Muscle layer of duodenum (tissue), 2 donors: ENCODE measurements around the gene CLCN1.

Source experiments
- H3K27ac ChIP-seq: one replicate; pipeline ENCODE4 v1.7.0; 2013; ENCODE audit warnings: mild to moderate bottlenecking, low read length
- H3K27me3 ChIP-seq: one replicate; pipeline ENCODE4 v1.7.0; 2013; ENCODE audit warnings: low read depth, mild to moderate bottlenecking, control low read depth, low read length
- H3K36me3 ChIP-seq, 2 donors: one replicate each; pipeline ENCODE4 v1.7.0; 2013; ENCODE audit warnings: low read length in 2 of 2, control low read depth in 1 of 2, mild to moderate bottlenecking in 1 of 2; ENCODE audit not compliant: insufficient read depth in 2 of 2, control insufficient read depth in 1 of 2
- H3K4me1 ChIP-seq, 2 donors: one replicate each; pipeline ENCODE4 v1.7.0; 2013; ENCODE audit warnings: low read length in 2 of 2, mild to moderate bottlenecking in 2 of 2, control low read depth in 1 of 2, moderate library complexity in 1 of 2; ENCODE audit not compliant: insufficient read depth in 2 of 2, control insufficient read depth in 1 of 2
- H3K4me3 ChIP-seq, 2 donors: one replicate each; pipeline ENCODE4 v1.7.0; 2013; ENCODE audit warnings: low read length in 2 of 2, low read depth in 1 of 2, mild to moderate bottlenecking in 1 of 2
- H3K9me3 ChIP-seq, 2 donors: one replicate each; pipeline ENCODE4 v1.7.0; 2013; ENCODE audit warnings: low read length in 2 of 2, control low read depth in 1 of 2, mild to moderate bottlenecking in 1 of 2; ENCODE audit not compliant: control insufficient read depth in 1 of 2
- donor health status: healthy.

The CLCN1 gene

GRCh38 chr7:143320620-143321019 lies 4.7 kb downstream of the CLCN1 start:
- Histone ChIP-seq H3K27ac (no peak overlapping the region), H3K4me3 (no peak overlapping the region), H3K27me3 (no peaks in the 10 kb centered on the region), H3K4me1 (no peaks in the 10 kb centered on the region), H3K9me3 (no peaks in the 10 kb centered on the region), H3K36me3 (no peaks in the 10 kb centered on the region)

DNA sequence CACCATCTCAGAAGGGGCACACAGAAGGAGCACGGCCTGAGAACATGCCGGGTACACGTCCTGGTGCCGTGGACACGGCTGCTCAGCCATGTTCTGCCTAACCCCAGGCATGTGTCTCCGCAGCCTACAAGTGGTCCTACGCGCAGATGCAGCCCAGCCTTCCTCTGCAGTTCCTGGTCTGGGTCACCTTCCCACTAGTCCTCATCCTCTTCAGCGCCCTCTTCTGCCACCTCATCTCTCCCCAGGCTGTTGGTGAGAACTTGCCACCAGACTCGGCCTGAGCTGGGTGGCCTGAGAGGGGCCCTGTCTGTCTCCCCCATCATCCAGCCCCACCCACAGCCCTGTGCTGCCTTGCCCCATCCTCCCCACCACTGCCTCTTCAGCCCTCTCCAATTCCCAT lies 5.3 kb downstream of the CLCN1 start:
- Histone ChIP-seq H3K27me3 (no peaks in the 10 kb centered on the region), H3K36me3 (no peaks in the 10 kb centered on the region), H3K27ac (no peak overlapping the region), H3K4me3 (no peak overlapping the region), H3K4me1 (no peaks in the 10 kb centered on the region), H3K9me3 (no peaks in the 10 kb centered on the region)

- H3K27me3 ChIP-seq, result no peaks in the 10 kb centered on the region
- no peak overlapping the region for H3K27ac ChIP-seq
- no peaks in the 10 kb centered on the region for H3K4me1 ChIP-seq
- H3K4me3 ChIP-seq, result no peak overlapping the region
- no peaks in the 10 kb centered on the region for H3K9me3 ChIP-seq
- H3K36me3 ChIP-seq, result no peaks in the 10 kb centered on the region
Measured at GRCh38 chr7:143321734-143322133, 5.8 kb downstream of the CLCN1 start.

- H3K4me3 ChIP-seq, result no peak overlapping the region
- H3K4me1 ChIP-seq, result no peaks in the 10 kb centered on the region
- H3K27me3 ChIP-seq, result no peaks in the 10 kb centered on the region
- H3K27ac ChIP-seq, result no peak overlapping the region
- no peaks in the 10 kb centered on the region for H3K36me3 ChIP-seq
- H3K9me3 ChIP-seq, result no peaks in the 10 kb centered on the region
Measured at GRCh38 chr7:143322760-143323633, 7.1 kb downstream of the CLCN1 start.

GRCh38 chr7:143323653-143324052 lies 7.7 kb downstream of the CLCN1 start:
- no peak overlapping the region for H3K27ac ChIP-seq

DNA sequence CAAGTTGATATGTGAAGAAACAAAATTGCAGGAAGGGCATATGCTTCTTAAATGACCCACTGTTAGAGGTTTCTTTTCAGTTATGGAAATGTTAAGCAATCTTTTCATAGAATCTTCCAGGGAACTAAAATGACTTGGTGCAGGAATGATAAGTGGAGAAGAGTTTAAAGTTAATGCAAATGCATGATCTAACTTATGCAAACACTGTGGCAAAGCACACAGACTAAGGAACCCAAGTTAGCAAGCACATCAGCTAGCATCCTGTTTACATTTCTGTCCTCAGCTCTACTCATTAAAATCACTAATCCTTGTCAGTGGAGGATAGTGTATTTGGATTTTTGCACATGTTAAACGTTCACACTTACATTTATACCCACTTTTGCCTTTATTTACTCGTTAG lies 9.3 kb downstream of the CLCN1 start:
- H3K27me3 ChIP-seq, result no peaks in the 10 kb centered on the region
- H3K4me3 ChIP-seq, result no peak overlapping the region
- no peaks in the 10 kb centered on the region for H3K9me3 ChIP-seq
- H3K4me1 ChIP-seq, result no peaks in the 10 kb centered on the region
- H3K36me3 ChIP-seq, result no peaks in the 10 kb centered on the region
- no peak overlapping the region for H3K27ac ChIP-seq

More at GRCh38 chr7:143323653-143324052, 7.7 kb downstream of the CLCN1 start:
- no peaks in the 10 kb centered on the region for H3K4me1 ChIP-seq
- H3K4me3 ChIP-seq, result no peak overlapping the region
- H3K27me3 ChIP-seq, result no peaks in the 10 kb centered on the region
- no peaks in the 10 kb centered on the region for H3K9me3 ChIP-seq
- no peaks in the 10 kb centered on the region for H3K36me3 ChIP-seq

GRCh38 chr7:143327903-143328302 lies 12.0 kb downstream of the CLCN1 start:
- H3K36me3 ChIP-seq, result no peaks in the 10 kb centered on the region
- H3K4me1 ChIP-seq, result peaks cover 0 to 10% of the 10 kb centered on the region in 2 donors
- no peak overlapping the region for H3K27ac ChIP-seq

DNA sequence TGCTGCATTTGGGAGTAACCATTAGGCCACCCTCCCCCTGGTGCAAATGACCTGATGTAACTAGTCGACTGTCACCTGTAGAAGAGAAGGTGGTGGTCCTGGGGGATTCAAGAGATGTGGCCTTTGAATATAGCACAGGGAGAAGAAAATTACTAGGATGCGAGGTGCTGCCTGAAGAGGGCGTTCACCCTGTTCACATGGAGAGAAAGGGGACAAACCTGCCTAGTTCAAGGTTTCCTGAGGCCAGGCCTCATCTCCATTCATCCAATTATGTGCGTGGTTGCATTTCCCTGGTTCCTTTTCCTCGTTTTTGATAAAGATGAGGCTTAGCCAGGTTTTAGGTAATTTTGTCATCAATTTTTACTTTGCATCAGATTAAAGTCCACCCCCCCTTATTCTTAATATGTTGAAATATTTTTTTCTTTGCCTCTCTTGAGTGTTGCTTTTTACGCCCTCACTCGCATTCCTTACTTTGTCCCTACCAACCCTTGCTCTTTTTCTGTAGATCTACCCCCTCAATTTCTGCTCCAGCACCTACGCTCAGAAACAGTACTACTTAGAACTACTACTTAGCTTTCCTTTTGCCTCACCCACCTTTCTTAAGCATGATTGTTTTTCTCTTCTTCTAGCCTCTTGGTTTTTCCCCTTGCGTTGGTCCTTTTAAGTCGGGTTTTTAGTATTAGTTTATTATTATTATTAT lies 13.7 kb downstream of the CLCN1 start:
- no peaks in the 10 kb centered on the region for H3K36me3 ChIP-seq
- H3K4me1 ChIP-seq, result peaks cover 0 to 10% of the 10 kb centered on the region in 2 donors
- no peak overlapping the region for H3K27ac ChIP-seq
- H3K27me3 ChIP-seq, result no peaks in the 10 kb centered on the region
- no peaks in the 10 kb centered on the region for H3K9me3 ChIP-seq
- H3K4me3 ChIP-seq, result no peak overlapping the region

More at GRCh38 chr7:143327903-143328302, 12.0 kb downstream of the CLCN1 start:
- Histone ChIP-seq H3K27me3 (no peaks in the 10 kb centered on the region), H3K9me3 (no peaks in the 10 kb centered on the region), H3K4me3 (no peak overlapping the region)

DNA sequence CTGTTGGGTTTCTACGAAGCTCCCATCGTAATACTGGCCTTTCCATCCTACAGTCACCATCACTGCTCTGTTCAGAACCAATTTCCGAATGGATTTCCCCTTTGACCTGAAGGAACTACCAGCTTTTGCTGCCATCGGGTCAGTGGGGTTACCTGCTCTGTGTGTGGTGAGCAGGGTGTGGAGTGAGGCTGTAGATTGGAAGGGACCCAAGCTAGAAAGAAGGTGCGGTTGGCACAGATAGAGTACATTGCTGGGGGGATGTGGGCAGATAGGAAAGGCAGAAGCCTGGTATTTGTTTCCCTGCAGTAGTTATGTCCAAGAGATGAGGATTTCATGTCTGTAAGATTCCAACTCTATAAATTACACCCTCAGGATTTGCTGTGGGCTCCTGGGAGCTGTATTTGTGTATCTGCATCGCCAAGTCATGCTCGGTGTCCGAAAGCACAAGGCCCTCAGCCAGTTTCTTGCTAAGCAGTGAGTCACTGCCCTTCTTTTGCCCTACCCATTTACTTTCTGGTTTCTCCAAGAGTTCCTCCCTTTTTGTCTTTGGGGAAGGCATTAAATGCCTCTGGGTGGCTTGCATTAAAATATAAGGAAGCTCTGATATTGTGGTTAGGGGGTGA lies 15.4 kb downstream of the CLCN1 start:
- H3K4me3 ChIP-seq, result no peak overlapping the region
- no peaks in the 10 kb centered on the region for H3K36me3 ChIP-seq
- H3K9me3 ChIP-seq, result no peaks in the 10 kb centered on the region
- peaks cover 0 to 10% of the 10 kb centered on the region in 2 donors for H3K4me1 ChIP-seq
- no peaks in the 10 kb centered on the region for H3K27me3 ChIP-seq
- no peak overlapping the region for H3K27ac ChIP-seq

GRCh38 chr7:143334244-143334643 lies 18.3 kb downstream of the CLCN1 start:
- no peaks in the 10 kb centered on the region for H3K27me3 ChIP-seq
- H3K9me3 ChIP-seq, result no peaks in the 10 kb centered on the region
- H3K27ac ChIP-seq, result no peak overlapping the region
- peaks cover 0 to 10% of the 10 kb centered on the region in 2 donors for H3K4me1 ChIP-seq
- H3K36me3 ChIP-seq, result no peaks in the 10 kb centered on the region
- H3K4me3 ChIP-seq, result no peak overlapping the region

- Histone ChIP-seq H3K36me3 (no peaks in the 10 kb centered on the region), H3K27me3 (no peaks in the 10 kb centered on the region), H3K4me1 (no peaks in the 10 kb centered on the region), H3K4me3 (no peak overlapping the region), H3K27ac (no peak overlapping the region), H3K9me3 (no peaks in the 10 kb centered on the region)
Measured at GRCh38 chr7:143337216-143337615, 21.3 kb downstream of the CLCN1 start.
